Measurements from ENCODE around the gene GRB10.

Gene GRB10

GRCh38 chr7:50558294-50559053 lies 224.2 kb downstream of the GRB10 start:
- no peak for TF ChIP-seq CTCF (IDR thresholded peaks at IDR 0.05; ENCODE audit: low read depth, low read length)
- no peak for DNase-seq (ENCODE audit: extremely low read depth, low read depth)

GRCh38 chr7:50557099-50557498 lies 225.6 kb downstream of the GRB10 start:
- no peak for TF ChIP-seq CTCF (IDR thresholded peaks at IDR 0.05; ENCODE audit: low read depth, low read length)
- no peak for DNase-seq (ENCODE audit: extremely low read depth, low read depth)

GRCh38 chr7:50556247-50556991 lies 226.3 kb downstream of the GRB10 start:
- TF ChIP-seq CTCF (IDR thresholded peaks at IDR 0.05; ENCODE audit: low read depth, low read length), result no peak
- DNase-seq (ENCODE audit: extremely low read depth, low read depth), result no peak

GRCh38 chr7:50555594-50556140 lies 227.0 kb downstream of the GRB10 start:
- DNase-seq (ENCODE audit: extremely low read depth, low read depth), result no peak
- no peak for TF ChIP-seq CTCF (IDR thresholded peaks at IDR 0.05; ENCODE audit: low read depth, low read length)

GRCh38 chr7:50554431-50555322 lies 228.0 kb downstream of the GRB10 start:
- no peak for TF ChIP-seq CTCF (IDR thresholded peaks at IDR 0.05; ENCODE audit: low read depth, low read length)
- DNase-seq (ENCODE audit: extremely low read depth, low read depth), result no peak

- no peak for DNase-seq (ENCODE audit: extremely low read depth, low read depth)
- no peak for TF ChIP-seq CTCF (IDR thresholded peaks at IDR 0.05; ENCODE audit: low read depth, low read length)
Observed at GRCh38 chr7:50553973-50554372, 228.7 kb downstream of the GRB10 start.

All from AG09319 (cell line).